RCC 7860 (cell line): Measurements from ENCODE around the gene WRAP53.
"Not testable (repeated sequence)": the region's sequence is repeated elsewhere in the genome, so short reads cannot be mapped to it uniquely, and the experiment has no call there.

ENCODE experiments used
- DNase-seq: peaks from one replicate; pipeline ENCODE4 v3.0.0-alpha.2; 2015; ENCODE audit warnings: low spot score
- FAIRE-seq: peaks from 2 replicates; lab custom pipeline; 2012; peaks lifted over from hg19 to GRCh38; lab: Jason Lieb, UNC

The WRAP53 gene

DNA sequence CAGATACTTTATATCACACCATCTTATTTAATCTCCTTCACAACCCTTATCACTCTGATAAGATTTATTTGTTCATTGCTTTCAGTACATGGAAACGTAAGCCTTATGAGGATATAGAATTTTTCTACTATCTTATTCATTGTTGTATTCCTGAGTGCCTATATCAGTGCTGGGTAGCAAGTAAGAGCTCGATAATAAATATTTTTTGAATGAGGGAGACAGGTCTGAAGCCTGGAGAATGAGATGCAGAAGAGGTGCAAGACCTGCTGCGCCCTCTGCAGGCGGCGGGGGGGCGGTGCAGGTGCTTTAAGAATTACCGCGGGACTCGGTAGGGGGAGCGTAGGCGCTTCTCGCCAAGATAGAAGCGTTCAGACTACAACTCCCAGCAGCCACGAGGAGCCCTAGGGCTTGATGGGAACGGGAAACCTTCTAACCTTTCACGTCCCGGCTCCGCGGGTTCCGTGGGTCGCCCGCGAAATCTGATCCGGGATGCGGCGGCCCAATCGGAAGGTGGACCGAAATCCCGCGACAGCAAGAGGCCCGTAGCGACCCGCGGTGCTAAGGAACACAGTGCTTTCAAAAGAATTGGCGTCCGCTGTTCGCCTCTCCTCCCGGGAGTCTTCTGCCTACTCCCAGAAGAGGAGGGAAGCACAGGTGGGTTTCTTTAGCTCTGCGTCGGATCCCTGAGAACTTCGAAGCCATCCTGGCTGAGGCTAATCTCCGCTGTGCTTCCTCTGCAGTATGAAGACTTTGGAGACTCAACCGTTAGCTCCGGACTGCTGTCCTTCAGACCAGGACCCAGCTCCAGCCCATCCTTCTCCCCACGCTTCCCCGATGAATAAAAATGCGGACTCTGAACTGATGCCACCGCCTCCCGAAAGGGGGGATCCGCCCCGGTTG is at the start of gene WRAP53:
TSS of gene WRAP53 (plus strand) at position 570 of the 900 bp plus-strand sequence. CDS start at position 742, 172 bp downstream.
- FAIRE-seq (peak; percentile 85), DNase-seq (peak; percentile 96)

DNA sequence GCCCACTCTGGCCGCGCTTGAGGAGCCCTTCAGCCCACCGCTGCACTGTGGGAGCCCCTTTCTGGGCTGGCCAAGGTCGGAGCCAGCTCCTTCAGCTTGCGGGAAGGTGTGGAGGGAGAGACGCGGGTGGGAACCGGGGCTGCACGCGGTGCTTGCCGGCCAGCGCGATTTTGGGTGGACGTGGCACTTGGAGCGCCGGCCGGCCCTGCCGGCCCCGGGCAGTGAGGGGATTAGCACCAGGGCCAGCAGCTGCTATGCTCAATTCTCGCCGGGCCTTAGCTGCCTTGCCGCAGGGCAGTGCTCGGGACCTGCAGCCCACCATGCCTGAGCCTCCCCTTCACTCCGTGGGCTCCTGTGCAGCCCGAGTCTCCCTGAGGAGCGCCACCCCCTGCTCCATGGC is 47.5 kb upstream of the WRAP53 start:
- DNase-seq (no peak), FAIRE-seq (no peak)

DNA sequence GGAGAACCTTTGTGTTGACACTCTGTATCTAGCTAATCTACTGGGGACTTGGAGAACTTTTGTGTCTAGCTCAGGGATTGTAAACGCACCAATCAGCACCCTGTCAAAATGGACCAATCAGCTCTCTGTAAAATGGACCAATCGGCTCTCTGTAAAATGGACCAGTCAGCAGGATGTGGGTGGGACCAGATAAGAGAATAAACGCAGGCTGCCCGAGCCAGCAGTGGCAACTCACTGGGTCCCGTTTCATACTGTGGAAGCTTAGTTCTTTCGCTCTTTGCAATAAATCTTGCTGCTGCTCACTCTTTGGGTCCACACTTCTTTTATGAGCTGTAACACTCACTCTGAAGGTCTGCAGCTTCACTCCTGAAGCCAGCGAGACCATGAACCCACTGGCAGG is 46.6 kb upstream of the WRAP53 start:
- FAIRE-seq, DNase-seq: not testable (repeated sequence)

DNA sequence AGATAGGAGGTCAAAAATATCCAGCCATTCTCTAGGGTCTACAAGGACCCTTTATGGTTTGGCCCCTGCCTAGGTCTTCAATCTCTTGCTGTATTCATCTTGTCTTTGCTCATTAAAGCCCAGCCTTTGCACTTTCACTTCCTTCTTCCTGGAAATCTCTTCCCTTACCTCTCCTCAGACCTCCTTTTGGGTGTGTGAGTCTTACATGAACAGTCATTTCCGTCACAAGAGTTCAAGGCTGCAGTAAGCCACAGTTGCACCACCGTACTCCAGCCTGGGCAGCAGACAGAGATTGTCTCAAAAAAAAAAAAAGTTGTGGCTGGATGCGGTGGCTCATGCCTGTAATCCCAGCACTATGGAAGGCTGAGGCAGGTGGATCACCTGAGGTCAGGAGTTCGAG is 43.5 kb upstream of the WRAP53 start:
- no peak for FAIRE-seq
- DNase-seq = no peak

DNA sequence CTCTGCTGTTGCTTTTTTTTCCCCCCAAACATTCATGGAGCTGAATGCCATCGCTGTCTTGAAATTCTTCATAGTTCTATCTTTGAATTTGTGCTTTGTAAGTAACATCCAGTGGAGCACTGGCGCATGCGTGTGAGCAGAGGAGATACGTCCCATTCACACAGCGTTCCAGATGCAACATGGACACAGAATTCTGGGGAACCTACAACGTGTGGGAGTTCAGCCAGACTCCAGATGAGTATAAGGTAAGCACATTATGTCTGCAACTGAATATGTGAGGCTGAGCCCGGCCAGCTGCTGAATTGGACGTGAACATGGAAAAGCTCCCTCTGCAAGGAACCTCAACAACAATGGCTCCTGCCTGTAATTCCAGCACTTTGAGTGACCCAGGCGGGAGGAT is 41.8 kb upstream of the WRAP53 start:
- no peak for FAIRE-seq
- no peak for DNase-seq

DNA sequence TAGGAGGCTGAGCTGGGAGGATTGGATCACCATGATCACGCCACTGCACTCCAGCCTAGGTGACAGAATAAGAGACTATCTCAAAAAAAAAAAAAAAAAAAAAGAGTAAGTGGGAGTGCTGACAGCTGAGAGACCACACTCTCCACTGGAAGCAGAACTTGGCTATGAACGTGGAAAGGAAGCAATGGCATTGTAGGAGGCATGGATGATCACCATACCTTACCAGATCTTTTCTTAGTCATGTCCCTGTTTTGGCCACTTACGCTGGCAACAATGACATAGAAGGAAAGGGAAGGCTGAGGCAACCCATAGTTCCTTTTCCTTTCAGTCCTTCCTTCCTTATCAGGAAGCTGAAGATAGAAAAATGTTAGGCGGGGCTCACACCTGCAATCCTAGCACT is 41.3 kb upstream of the WRAP53 start:
- DNase-seq = no peak
- no peak for FAIRE-seq

DNA sequence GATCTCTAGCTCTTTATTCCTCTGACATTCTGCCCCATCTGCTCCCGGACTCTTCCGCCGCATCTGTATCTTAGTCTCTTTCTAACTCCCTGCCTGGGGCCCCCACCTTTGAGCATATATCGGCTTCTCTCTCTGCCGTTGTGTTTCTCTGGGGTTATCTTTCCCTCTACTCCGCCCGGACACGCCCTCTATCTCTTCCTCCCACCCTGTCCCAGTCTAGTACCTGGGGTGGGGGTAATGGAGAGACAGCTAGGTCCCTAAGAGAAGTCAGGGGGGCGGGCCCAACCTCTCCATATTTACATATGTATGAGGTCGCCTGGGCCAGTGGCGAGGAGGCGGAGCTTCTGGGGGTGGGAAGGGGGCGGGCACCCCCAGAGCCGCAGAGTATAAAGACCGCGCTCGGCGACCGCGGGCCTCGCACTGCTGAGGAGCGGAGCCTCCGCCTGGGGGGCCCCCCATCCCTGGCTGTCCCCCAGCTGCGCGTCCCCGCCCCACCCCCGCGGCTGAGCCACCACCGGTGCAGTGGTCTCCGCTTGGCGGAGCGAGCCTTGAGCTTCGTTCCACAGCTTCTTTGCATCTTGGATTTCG is 37.7 kb upstream of the WRAP53 start, which contains the start of gene ATP1B2:
TSS of gene ATP1B2 (plus strand) at position 418 of the 588 bp plus-strand sequence. CDS start 593 bp downstream, outside the sequence.
- FAIRE-seq = no peak
- DNase-seq = no peak

DNA sequence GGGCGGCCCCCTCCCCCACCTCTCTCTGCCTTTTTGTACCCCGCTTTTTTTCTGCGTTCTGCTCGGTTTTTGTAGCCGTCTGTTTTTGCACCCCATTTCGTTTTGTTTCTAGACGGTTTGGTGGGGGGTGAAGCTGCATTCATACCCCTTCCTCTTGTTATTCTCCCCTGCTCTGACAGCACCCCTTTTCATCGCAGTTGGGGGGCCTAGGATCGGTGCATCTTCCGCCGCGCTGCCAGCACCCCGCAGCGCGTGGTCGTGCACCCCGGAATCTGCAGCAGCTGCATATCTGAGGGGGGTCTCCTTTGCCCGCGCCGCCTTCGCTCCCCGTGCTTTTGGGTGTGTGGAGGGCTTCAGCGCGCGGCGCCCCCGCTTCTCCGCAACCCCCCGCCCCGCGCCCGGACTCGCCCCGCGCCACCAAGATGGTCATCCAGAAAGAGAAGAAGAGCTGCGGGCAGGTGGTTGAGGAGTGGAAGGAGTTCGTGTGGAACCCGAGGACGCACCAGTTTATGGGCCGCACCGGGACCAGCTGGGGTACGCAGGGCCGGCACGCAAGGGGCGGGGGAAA is 37.1 kb upstream of the WRAP53 start:
- FAIRE-seq (no peak), DNase-seq (no peak)

DNA sequence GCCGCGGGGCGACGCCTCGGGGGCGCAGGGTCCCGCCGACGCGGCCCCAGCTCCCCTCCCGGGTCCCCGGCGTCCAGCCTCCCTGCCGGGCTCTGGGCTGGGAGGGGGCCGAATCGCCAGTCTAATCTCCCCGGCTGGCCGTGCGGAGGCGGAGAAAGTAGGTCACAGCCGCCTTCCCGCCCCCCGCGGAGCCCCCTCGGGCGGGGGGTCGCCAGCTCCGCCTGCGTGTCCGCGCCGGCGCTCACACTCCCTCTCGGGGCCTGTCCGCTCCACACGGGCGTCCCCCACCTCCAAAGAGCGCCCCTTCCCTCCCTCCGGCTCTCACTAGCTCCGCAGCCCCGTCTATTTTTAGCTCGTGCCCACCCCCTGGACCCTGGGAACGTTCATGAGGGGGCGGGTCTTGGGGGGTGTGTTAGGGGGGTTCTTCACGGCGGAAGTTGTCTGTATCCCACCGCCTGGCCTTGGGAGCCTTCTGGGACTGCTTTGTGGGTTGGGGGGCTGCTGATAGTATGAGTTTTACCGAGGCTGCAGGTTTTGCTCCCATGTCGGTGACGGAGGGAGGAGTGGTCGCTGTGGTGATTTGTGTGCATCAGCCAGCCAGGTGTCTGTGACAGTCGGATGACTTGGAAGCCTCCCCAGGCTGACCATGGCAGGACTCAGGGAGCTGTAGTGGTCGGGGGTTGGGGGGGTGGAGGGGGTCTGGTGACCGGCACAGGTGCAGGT is 36.5 kb upstream of the WRAP53 start:
- no peak for FAIRE-seq

DNA sequence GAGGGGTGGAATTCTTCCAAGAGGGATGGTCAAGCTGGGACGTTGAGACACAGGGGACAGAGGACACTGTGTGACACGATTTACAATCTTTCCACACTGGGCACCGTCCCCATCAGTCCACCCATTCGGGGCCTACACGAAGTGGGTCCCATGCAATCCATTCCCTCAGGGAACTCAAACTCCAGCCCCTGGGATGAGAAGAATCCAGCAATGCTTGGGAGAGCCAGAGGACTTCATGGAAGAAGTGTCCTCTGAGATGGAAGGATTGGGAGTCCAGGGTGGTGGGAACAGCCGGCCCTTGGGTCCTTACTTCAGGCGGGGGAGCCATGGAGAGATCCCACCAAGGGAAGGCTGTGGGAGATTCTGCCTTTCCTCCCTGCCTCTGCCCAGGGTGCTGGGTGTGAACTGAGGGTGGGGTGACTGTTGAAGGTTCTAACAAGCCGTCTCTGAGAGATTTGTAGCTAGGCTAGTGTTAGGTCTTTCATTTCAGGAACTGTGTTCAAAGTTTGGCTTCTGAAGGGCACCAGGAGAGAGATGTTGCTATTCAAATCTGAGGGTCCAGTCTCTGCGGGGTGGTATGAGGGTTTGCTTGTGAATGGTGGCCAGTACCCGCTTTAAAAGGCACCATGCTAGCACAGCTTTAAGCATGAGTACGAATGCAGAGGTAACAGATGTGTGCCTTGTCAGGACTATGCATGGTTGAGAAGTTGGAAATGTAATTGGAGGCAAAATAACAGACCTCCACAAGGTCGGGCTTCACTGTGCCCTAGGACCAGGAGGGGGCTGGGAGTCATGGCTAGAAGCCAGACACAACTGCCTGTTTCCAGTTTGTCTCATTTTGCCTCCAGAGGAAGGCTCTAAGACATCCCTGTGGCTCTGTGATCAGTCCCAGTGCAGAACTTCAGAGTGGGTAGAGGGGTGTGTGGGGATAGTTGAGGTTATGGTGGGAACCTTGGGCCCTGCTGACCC is 35.6 kb upstream of the WRAP53 start:
- FAIRE-seq (no peak), DNase-seq (no peak)

More for the DNA sequence above, 36.5 kb upstream of the WRAP53 start:
- DNase-seq = no peak

DNA sequence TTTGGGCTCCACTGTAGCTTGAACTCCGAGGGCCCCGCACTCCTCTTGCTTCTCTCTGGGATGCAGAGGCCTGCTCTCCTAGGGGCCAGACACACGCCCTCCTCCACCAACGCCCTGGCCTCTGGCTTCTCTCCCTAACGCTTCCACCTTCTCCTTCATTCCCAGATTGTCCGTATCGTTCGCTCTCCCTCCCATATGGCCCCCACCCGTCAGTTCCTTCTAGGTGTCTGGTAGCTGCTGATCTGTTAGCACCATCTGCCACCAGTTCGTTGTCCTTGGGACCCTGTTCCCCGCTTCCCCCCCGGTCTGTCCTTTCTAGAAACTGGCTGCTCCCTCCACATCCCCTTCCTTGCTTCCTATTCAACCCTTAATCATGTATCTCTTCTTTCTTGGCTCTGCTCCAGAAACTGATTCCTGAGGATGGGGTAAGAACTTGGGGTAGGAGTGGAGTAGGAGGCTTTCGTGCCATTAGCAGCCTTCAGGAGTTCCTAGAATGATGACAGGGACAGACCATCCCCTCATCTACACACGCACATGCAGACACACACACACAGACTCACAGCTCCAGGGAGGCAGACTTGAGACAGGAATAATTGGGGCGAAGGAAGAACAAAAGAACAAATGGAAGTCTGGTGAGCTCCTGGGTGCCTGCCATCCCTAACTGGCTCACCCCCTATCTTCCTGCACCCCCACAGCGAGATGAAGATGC is 33.3 kb upstream of the WRAP53 start:
- no peak for DNase-seq
- no peak for FAIRE-seq

DNA sequence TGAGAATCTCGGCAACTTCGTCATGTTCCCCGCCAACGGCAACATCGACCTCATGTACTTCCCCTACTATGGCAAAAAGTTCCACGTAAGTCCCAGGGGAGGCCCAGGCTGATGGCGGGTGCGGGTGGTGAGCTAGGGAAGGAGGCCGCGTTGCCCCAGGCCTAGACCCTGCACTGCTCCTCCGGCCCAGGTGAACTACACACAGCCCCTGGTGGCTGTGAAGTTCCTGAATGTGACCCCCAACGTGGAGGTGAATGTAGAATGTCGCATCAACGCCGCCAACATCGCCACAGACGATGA is 32.8 kb upstream of the WRAP53 start:
- FAIRE-seq = no peak
- DNase-seq = no peak

DNA sequence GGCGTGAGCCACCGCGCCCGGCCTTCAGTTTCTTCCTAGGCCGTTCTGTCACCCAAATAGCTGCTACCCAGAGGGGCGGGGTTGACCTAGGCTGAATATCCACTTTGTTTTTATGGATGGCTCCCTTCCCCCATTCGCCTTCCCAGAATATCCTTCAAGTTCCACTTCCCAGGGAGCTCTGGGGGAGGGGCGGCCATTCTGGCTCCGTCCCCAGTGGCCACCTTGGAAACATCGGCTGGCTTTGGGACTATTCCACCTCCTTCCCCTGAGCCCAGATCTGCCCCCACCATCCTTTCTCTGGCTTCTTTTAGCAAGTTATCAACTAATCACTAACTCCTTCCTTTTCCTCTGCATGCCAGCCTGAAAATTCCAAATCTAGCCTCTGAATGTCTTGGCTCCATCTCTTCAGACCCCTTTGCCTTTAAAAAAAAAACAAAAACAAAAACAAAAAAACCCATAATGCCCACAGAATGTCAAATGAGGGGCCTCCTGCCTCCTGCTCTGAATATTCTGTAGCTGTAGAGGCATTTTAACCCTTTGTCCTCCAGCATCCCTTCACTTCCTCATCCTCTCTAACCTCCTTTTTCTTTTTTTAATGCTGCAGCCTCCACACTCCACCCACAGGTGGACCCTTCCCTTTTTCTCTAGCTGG is 31.2 kb upstream of the WRAP53 start:
- DNase-seq (no peak), FAIRE-seq (no peak)

DNA sequence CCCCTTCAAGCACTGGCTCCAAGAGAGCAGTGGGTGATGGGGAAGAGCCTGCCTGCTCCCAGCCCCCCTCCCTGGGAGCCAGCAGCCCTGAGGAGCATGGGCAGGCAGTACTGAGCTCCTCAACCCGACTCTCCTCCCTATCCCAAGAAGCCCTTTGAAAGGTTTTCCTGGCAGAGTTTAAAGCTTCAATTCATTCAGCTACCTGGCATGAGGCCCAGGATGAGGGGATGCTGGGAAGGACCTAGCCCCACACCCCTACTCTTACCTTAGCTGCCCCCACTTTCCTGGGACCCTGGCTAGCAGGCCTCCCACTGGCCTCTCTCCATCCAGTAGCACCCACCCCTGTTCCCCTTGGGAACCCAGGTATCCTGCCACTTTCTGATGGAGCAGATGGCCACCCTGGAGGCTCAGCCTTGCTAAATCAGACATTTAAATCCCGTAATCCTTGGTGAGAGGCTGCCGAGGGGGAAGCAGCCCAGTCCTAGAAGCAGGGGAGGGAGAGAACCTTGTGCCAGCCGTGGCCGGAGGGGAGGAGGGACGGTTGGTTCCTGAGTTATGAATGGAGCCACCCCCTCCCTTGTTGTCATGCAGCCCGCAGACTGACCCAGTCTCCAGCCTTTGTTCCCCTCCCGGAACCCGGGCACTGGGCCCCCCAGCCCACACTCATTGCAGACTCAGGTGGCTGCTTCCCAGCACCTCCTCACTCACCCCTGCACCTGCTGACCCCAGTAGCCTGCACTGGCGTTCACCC is 20.4 kb upstream of the WRAP53 start:
- DNase-seq (no peak), FAIRE-seq (no peak)

DNA sequence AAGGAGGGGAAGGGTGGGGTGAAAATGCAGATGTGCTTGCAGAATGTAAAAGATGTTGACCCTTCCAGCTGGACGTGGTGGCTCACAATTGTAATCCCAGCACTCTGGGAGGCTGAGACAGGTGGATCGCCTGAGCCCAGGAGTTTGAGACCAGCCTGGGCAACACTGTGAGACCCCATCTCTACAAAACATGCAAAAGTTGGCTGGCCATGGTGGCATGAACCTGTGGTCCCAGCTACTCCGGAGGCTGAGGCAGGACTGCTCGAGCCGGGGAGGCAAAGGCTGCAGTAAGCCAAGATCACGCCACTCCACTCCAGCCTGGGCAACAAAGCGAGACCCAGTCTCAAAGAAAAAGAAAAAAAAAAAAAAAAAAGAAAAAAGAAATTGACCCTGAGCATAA is 19.8 kb upstream of the WRAP53 start:
- FAIRE-seq (no peak), DNase-seq (no peak)

DNA sequence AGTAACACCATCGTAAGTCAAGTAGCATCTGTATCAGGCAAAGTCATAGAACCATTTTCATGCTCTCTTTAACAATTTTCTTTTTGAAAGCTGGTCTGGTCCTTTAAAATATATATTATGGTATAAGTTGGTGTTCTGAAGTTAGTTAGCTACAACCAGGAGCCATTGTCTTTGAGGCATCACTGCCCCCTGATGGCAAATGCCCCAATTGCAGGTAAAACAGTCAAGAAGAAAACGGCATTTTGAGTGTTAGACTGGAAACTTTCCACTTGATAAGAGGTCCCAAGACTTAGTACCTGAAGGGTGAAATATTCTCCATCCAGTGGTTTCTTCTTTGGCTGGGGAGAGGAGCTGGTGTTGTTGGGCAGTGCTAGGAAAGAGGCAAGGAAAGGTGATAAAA is 15.0 kb upstream of the WRAP53 start:
- FAIRE-seq = no peak
- peak; percentile 9 for DNase-seq

DNA sequence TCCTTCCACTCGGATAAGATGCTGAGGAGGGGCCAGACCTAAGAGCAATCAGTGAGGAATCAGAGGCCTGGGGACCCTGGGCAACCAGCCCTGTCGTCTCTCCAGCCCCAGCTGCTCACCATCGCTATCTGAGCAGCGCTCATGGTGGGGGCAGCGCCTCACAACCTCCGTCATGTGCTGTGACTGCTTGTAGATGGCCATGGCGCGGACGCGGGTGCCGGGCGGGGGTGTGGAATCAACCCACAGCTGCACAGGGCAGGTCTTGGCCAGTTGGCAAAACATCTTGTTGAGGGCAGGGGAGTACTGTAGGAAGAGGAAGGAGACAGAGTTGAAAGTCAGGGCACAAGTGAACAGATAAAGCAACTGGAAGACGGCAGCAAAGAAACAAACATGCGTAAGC is 13.3 kb upstream of the WRAP53 start:
- no peak for DNase-seq
- no peak for FAIRE-seq

DNA sequence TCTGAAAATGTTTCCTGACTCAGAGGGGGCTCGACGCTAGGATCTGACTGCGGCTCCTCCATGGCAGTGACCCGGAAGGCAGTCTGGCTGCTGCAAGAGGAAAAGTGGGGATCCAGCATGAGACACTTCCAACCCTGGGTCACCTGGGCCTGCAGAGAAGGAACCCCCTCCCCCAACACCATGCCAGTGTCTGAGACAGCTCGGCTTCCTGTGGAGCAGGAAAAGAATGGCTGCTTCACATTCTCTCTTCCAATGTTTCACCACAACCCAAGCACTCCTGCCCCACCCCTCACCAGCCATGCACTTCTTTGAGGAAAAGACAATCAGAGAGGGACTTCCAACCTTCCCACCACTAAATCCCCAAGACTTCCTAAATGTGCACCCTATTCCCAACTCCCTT is 11.7 kb upstream of the WRAP53 start:
- DNase-seq (no peak), FAIRE-seq (no peak)
